ENCODE measurements around the gene GNG7.
A peak's percentile ranks its signal among the peaks of the same experiment; 100 is the strongest.
"Not testable (repeated sequence)": the region's sequence is repeated elsewhere in the genome, so short reads cannot be mapped to it uniquely, and the experiment has no call there.

GNG7 gene

GRCh38 chr19:2551864-2552185, 150.7 kb downstream of the GNG7 start:
- H3K9me3 ChIP-seq (ENCODE audit: insufficient read depth, low read depth, low read length), result no peaks in the 10 kb centered on the region
- no peaks in the 10 kb centered on the region for H3K36me3 ChIP-seq (ENCODE audit: insufficient read depth, low read length)
- no peaks in the 10 kb centered on the region for H3K4me1 ChIP-seq (ENCODE audit: insufficient read depth, low read length)
- H3K27me3 ChIP-seq (ENCODE audit: insufficient read depth, low read length), result no peaks in the 10 kb centered on the region
- no peak overlapping the region for H3K9ac ChIP-seq (ENCODE audit: low read depth, low read length)
- H3K4me3 ChIP-seq (ENCODE audit: low read length), result no peak overlapping the region
- 94% methylated on average over 11 of the region's 11 CpGs for WGBS
- H3K27ac ChIP-seq (ENCODE audit: low read depth, low read length), result no peak overlapping the region

GRCh38 chr19:2551172-2551863, 151.2 kb downstream of the GNG7 start:
- Histone ChIP-seq H3K27ac (ENCODE audit: low read depth, low read length) (no peak overlapping the region), H3K4me3 (ENCODE audit: low read length) (no peak overlapping the region), H3K4me1 (ENCODE audit: insufficient read depth, low read length) (0 out of 2 replicates have a peak, but pooled peaks cover 1% of the 10 kb centered on the region), H3K36me3 (ENCODE audit: insufficient read depth, low read length) (no peaks in the 10 kb centered on the region), H3K9ac (ENCODE audit: low read depth, low read length) (no peak overlapping the region), H3K9me3 (ENCODE audit: insufficient read depth, low read depth, low read length) (no peaks in the 10 kb centered on the region), H3K27me3 (ENCODE audit: insufficient read depth, low read length) (no peaks in the 10 kb centered on the region)
- WGBS, result 91% methylated on average over 18 of the region's 20 CpGs

DNA sequence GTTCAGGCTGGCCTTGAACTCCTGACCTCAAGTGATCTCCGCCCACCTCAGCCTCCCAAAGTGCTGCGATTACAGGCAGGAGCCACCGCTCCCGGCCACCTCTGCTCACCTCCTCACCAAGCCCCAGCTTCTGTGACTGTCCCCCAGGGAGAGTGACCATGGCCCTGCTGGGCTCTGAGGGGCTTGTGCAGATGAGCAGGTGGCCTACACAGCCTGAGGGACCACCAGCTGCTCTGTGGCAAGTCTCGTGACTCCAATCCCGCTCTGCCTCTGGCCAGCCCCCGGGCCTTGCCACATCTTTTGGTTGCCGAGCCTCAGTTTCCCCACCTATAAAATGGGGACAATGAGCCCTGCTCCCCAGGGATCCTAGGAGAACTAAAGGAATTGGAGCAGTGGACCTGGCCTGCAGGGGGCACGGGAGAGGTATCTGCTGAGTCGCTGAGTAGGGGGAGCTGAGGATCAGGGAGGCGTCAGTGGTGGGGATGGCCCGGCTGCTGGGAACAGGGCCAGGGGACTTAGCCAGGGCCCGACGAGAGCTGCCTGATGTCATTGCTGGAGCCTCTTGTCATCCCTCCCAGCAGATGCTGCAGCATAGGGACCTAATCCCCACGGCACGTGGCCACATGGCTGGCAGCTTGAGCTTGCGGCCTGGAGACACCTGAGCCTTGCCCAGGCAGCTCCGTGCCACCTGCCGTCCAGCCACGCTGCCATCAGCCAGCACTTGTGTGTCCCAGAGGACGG, 151.9 kb downstream of the GNG7 start:
- Histone ChIP-seq H3K36me3 (ENCODE audit: insufficient read depth, low read length) (no peaks in the 10 kb centered on the region), H3K9ac (ENCODE audit: low read depth, low read length) (no peak overlapping the region), H3K27ac (ENCODE audit: low read depth, low read length) (no peak overlapping the region), H3K9me3 (ENCODE audit: insufficient read depth, low read depth, low read length) (no peaks in the 10 kb centered on the region), H3K4me1 (ENCODE audit: insufficient read depth, low read length) (0 out of 2 replicates have a peak, but pooled peaks cover 4% of the 10 kb centered on the region), H3K27me3 (ENCODE audit: insufficient read depth, low read length) (no peaks in the 10 kb centered on the region), H3K4me3 (ENCODE audit: low read length) (no peak overlapping the region)
- 88% methylated on average over 21 of the region's 21 CpGs for WGBS

- no peak overlapping the region for H3K4me3 ChIP-seq (ENCODE audit: low read length)
Measured at GRCh38 chr19:2549701-2550191, 152.7 kb downstream of the GNG7 start.

GRCh38 chr19:2548966-2549365, 153.5 kb downstream of the GNG7 start:
- 95% methylated on average over 11 of the region's 11 CpGs for WGBS
- no peaks in the 10 kb centered on the region for H3K27me3 ChIP-seq (ENCODE audit: insufficient read depth, low read length)
- no peak overlapping the region for H3K27ac ChIP-seq (ENCODE audit: low read depth, low read length)
- H3K9ac ChIP-seq (ENCODE audit: low read depth, low read length), result no peak overlapping the region
- no peaks in the 10 kb centered on the region for H3K9me3 ChIP-seq (ENCODE audit: insufficient read depth, low read depth, low read length)
- no peak overlapping the region for H3K4me3 ChIP-seq (ENCODE audit: low read length)
- no peaks in the 10 kb centered on the region for H3K36me3 ChIP-seq (ENCODE audit: insufficient read depth, low read length)
- peaks cover 5% of the 10 kb centered on the region for H3K4me1 ChIP-seq (ENCODE audit: insufficient read depth, low read length)

More at GRCh38 chr19:2549701-2550191, 152.7 kb downstream of the GNG7 start:
- 0 out of 2 replicates have a peak, but pooled peaks cover 4% of the 10 kb centered on the region for H3K4me1 ChIP-seq (ENCODE audit: insufficient read depth, low read length)
- H3K9ac ChIP-seq (ENCODE audit: low read depth, low read length), result no peak overlapping the region
- H3K27ac ChIP-seq (ENCODE audit: low read depth, low read length), result no peak overlapping the region
- no peaks in the 10 kb centered on the region for H3K36me3 ChIP-seq (ENCODE audit: insufficient read depth, low read length)
- no peaks in the 10 kb centered on the region for H3K27me3 ChIP-seq (ENCODE audit: insufficient read depth, low read length)
- H3K9me3 ChIP-seq (ENCODE audit: insufficient read depth, low read depth, low read length), result no peaks in the 10 kb centered on the region
- 93% methylated on average over 11 of the region's 11 CpGs for WGBS

DNA sequence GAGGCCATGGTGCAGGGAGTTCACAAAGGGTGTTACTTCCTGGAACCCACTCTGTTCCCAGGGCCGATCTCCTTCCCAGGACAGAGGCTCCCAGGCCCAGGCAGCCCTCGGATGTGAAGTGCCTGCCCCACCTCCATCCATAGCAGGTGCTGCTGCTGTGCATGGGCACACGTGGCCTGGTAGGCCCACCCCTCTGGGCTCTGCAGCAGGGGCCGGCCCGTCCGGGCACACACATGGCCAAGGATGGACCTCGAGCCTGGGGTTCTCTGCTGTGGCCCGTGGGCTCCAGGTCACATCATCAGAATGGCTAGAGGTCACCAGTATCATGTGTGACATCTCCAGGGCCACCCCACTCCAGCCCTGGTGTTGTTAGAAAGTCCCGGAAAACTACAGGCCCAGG, 154.8 kb downstream of the GNG7 start:
- Histone ChIP-seq H3K9ac (ENCODE audit: low read depth, low read length) (no peak overlapping the region), H3K27ac (ENCODE audit: low read depth, low read length) (no peak overlapping the region)
- 90% methylated on average over 9 of the region's 9 CpGs for WGBS

GRCh38 chr19:2547033-2547680, 155.3 kb downstream of the GNG7 start:
- Histone ChIP-seq H3K27ac (ENCODE audit: low read depth, low read length) (no peak overlapping the region), H3K36me3 (ENCODE audit: insufficient read depth, low read length) (no peaks in the 10 kb centered on the region), H3K9me3 (ENCODE audit: insufficient read depth, low read depth, low read length) (no peaks in the 10 kb centered on the region), H3K9ac (ENCODE audit: low read depth, low read length) (no peak overlapping the region), H3K27me3 (ENCODE audit: insufficient read depth, low read length) (no peaks in the 10 kb centered on the region), H3K4me3 (ENCODE audit: low read length) (no peak overlapping the region), H3K4me1 (ENCODE audit: insufficient read depth, low read length) (peaks cover 19% of the 10 kb centered on the region)
- 88% methylated on average over 15 of the region's 15 CpGs for WGBS

More for the DNA sequence above, 154.8 kb downstream of the GNG7 start:
- Histone ChIP-seq H3K36me3 (ENCODE audit: insufficient read depth, low read length) (no peaks in the 10 kb centered on the region), H3K9me3 (ENCODE audit: insufficient read depth, low read depth, low read length) (no peaks in the 10 kb centered on the region), H3K27me3 (ENCODE audit: insufficient read depth, low read length) (no peaks in the 10 kb centered on the region), H3K4me3 (ENCODE audit: low read length) (no peak overlapping the region), H3K4me1 (ENCODE audit: insufficient read depth, low read length) (peaks cover 14% of the 10 kb centered on the region)

DNA sequence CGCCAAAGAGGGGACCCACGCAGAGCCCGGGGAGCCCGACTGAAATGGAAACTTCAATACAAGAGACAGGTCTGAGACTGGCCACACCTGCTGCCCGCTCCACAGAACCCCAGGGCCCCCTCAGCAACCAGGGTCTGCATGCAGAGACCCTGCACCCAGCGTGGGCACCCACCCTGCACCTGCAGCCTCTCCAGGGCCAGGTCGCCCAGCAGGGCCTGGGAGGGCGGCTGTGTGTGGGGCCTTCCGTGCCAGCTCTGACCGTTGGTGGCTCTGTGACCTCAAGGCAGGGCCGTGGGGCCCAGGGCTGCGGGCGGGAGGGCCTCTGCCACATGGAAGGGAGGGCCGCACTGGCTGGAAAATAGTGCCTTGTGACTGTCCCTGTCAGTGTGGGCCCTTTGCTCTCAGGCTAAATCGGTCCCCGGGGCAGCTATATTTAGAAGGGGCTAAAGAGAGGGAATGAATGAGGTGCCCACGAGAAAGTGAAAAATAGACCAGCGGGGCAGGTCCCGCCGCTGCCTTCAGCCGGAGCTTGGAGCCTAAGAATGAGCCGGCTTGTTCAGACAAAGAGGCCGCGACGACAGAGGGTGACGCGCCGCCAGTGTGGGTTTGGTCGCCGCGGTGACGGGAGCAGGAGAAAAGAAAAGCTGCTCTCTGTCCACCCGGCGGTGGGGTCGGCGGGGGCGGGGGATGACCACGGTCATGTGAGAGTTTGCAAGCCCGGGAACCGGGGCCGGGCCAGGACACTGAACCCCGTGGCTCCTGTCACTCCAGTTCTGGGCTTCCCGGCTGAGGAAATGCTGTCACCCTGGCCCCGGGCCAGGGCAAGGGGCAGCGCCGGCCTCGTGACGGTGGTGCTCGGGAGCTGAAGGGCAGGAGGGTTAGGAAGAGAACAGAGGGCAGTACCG, 156.1 kb downstream of the GNG7 start:
- Histone ChIP-seq H3K36me3 (ENCODE audit: insufficient read depth, low read length) (no peaks in the 10 kb centered on the region), H3K9ac (ENCODE audit: low read depth, low read length) (peak overlapping the region; percentile 52; the same call in 1 of the 2 replicates), H3K27me3 (ENCODE audit: insufficient read depth, low read length) (no peaks in the 10 kb centered on the region), H3K9me3 (ENCODE audit: insufficient read depth, low read depth, low read length) (no peaks in the 10 kb centered on the region), H3K4me1 (ENCODE audit: insufficient read depth, low read length) (peaks cover 19% of the 10 kb centered on the region), H3K27ac (ENCODE audit: low read depth, low read length) (peak overlapping the region; percentile 40), H3K4me3 (ENCODE audit: low read length) (no peak overlapping the region)
- WGBS, result 66% methylated on average over 50 of the region's 50 CpGs

- H3K27ac ChIP-seq (ENCODE audit: low read depth, low read length); H3K36me3 ChIP-seq (ENCODE audit: insufficient read depth, low read length); H3K4me3 ChIP-seq (ENCODE audit: low read length); H3K9ac ChIP-seq (ENCODE audit: low read depth, low read length); H3K9me3 ChIP-seq (ENCODE audit: insufficient read depth, low read depth, low read length); H3K27me3 ChIP-seq (ENCODE audit: insufficient read depth, low read length): not testable (repeated sequence)
- WGBS, result 95% methylated on average over 19 of the region's 20 CpGs
- peaks cover 22% of the 10 kb centered on the region for H3K4me1 ChIP-seq (ENCODE audit: insufficient read depth, low read length)
Measured at GRCh38 chr19:2545416-2546127, 156.9 kb downstream of the GNG7 start.

Measured in HUES64 (cell line).